GDM1 (cell line): ENCODE data around the gene RPL13.

ENCODE experiments used
- DNase-seq: peaks from one replicate; lab custom pipeline; 2025; lab: John Stamatoyannopoulos, UW

RPL13 gene

GRCh38 chr16:89599451-89599858, 39.0 kb downstream of the RPL13 start:
- DNase-seq = no peak

DNA sequence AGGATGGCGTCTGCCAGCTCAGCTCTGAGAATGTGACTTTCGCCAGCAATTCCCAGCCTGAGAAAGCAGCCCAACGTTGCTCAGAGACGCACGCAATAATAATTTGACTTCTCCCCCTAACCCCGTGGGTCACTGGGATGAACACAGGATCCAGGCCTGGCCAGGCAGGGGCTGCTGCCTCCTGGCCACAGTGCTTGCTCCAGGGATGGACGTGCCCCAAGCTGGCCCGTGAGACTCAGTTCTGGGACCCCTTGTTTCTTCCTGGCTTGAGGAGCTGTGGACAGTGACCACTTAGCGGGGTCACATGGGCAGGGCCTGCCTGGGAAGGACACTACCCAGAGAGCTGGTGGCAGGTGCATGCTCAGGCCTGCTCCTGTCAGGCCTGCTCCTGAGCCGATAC, 39.4 kb downstream of the RPL13 start:
- no peak for DNase-seq

GRCh38 chr16:89600427-89600826, 39.9 kb downstream of the RPL13 start:
- no peak for DNase-seq

- no peak for DNase-seq
These were observed 40.5 kb downstream of the RPL13 start for GRCh38 chr16:89600956-89601355.

- DNase-seq = no peak
These were observed 41.4 kb downstream of the RPL13 start for GRCh38 chr16:89601906-89602272.

GRCh38 chr16:89602273-89602951, 41.9 kb downstream of the RPL13 start:
- peak; percentile 42 for DNase-seq

- DNase-seq = no peak
These were observed 42.6 kb downstream of the RPL13 start for GRCh38 chr16:89602952-89603590.

DNA sequence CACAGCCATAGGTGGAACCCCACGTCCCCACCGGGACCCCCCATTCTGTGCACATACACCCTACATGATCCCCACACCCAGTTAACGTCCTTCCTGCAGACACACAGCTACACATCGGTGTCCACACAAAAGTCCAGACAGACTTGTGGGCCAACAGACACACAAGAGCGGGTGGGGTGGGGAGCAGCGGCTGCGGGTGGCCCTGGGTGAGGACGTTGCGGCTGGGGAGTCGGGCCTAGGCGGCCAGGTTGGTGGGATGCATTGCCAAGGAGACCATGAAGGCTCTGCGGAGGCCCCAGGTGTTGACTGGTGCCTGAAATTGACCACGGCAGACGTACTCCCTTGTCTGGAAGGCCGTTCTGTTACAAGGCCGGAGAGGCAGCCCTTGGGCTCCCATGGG, 44.3 kb downstream of the RPL13 start:
- DNase-seq = no peak

DNA sequence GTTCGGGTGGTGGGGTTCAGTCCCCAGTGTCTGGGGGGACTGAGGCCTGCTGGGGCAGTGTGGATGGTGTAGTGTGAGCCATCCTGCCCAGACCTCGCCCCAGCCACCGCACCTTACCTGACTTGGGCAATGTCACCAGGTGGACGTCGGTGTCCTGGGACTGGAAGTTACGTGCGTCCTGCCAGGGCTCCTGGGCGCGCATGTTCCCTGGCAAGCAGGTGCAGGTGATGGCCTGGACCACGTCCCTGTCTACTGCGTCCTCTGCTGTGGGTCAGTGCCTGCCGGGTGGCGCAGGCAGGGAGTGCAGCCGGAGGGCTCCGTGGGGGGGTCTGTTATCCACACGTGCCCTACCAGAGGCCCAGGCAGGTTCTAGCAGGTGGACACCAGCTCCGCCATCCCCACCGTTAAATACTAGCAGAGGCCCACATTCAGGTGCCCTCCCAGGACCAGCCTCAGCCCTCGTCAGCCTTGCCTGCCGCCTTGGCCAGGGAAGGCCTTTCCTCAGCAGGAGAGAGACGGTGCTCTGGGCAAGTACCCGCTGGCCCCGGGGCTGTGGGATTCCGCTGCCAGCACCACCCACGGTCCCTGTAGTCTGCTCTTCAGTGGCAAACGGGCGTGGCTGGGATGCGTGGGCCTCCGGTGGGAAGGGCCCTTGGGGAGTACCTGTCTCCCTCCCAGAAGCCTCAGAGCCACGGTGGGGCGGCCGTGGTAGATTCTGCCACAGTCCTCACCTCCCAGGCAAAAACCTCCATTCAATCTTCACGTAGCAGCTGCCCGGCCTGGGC, 44.9 kb downstream of the RPL13 start:
- DNase-seq = no peak

DNA sequence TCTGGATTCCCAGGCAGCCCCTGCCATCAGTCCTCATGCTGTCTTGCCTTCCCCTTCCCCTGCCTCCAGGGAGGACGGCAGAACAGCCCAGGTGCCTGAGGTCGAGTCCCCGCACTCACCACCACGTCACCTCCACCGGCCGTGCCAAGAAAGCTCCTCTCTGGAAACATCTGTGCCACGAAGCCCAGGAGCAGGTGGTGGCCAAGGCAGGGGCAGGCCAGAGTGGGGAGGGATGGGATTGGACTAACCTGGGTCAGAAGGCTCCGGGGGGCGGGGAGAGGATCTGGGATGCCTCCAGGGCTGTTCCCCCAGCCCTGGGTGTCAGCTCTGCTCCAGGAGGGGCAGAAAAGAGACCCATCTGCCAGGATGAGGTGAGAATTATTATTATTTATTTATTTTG, 45.5 kb downstream of the RPL13 start:
- no peak for DNase-seq

DNA sequence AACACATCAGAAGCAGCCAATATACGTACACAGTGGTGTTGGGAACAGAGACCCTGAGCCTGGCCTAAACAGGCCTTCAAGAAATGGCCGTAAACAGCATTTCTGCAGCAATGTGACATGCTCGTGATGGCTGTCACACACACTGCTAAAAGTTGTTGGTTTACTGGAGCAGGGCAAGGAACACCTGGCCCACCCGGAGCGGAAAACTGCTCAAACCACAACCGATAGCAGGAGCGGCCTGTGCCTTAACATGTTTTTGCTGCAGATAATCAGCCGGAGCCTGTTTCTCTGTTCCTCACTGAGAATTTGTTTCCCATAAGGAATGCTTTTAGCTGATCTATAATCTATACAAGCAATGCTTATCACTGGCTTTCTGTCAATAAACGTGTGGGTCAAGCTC, 47.0 kb downstream of the RPL13 start:
- DNase-seq = no peak

DNA sequence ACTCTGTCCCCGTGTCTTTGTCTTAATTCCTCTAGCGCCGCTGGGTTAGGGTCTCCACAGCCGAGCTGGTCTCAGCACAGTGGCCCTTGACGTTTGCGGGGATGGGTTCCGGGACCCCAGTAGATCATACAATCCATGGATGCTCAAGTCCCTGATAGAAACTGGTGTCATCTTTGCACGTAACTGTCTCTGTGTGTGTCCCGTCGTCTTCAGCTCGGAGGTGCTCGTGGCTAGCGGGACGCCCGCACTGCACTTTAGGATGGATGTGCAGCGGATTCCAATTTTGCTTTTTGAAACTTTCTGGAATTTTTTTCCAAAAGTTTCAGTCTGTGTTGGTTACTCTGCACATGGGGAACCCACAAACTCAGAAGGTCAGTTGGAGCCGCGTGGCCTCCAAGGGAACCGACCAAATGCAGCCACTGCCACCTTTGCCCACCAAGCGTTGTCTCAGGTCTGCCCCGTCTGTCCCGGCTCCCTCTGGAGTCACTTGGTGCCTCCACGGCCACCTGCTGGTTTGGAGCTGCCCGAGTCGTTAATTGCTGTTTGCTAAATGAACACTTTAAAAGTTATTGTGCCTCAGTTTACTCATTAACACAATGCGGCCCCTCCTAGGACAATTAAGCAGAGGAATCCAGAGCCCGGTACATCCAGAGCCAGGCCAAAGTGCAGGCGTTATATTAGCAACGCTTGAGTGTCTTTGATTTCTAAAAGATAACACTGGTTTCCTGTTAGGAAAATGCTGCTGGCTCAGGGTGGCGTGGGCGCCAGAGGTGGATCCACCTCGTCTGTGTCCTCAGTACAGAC, 47.7 kb downstream of the RPL13 start:
- no peak for DNase-seq

DNA sequence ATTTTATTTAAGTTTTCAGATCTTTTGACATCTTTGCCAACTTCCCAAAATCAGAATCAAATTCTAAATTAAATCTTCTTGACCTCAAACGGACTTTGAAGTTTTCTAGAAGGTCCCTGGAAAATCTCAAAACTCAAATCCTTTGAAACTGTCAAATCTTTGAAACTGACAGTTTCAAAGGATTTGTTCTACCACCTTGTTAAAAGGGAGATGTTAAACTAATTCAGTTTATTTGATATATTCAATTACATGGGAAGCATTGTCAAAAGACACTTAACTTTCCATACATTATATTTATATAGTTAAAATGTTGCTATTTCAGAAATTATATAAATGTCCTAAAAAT, 49.6 kb downstream of the RPL13 start:
- no peak for DNase-seq

DNA sequence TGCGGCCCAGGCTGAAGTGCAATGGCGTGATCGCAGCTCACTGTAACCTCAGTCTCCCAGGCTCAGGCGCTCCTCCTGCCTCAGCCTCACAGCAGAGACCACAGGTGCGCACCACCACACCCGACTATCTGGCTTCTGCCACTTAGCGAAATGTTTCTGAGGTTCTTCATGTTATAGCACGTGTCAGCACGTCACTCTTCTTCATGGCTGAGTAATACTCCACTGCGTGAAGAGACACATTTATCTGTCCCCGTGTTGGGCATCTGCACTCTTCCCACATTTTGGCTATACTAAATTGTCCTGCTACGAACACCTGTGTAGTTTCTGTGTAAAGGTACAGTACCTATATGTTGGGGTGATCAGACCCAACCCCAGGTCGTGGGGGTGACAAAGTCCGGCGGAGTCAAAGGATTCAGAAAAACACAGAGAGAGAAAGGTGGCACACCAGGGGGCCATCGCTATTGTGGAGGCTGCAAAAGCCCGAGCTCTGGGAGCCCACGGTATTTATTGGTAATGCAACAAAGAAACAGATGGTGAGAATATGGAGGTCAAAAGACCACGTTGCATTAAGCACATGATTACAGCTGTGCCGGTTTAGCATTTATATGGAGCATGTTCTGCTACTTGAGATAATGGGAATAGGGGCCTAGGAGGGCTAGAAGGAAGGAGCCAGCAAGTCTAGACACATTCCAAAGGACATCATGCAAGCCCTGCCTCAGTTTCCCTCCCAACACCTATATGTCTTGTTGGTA, 52.1 kb downstream of the RPL13 start:
- no peak for DNase-seq

GRCh38 chr16:89613231-89613953, 52.9 kb downstream of the RPL13 start, which contains the start of gene DPEP1:
Gene DPEP1, plus strand, starts transcription at chr16:89613642. Its CDS starts 16,769 bp downstream, at chr16:89630411.
- peak; percentile 40 for DNase-seq

GRCh38 chr16:89613954-89614459, 53.5 kb downstream of the RPL13 start:
- DNase-seq = no peak
